ENCODE results near the gene LMBR1. TPM values are rescaled to one million over a fixed set of nuclear protein-coding genes. Genes with fewer than 3 reads are reported as not detected.

LMBR1 gene
- total and polyA plus RNA-seq, 2 of the 4 experiments (the other 2 are of a cell fraction) = 11.9 to 19.9 TPM

GRCh38 chr7:156836443-156836842, 56.5 kb downstream of the LMBR1 start:
- H3K18ac ChIP-seq (ENCODE audit: low read depth, low read length) = no peak overlapping the region
- BruUV-seq (replicated peaks) = no TSS peak
- no peak overlapping the region for H3K9ac ChIP-seq (ENCODE audit: low read depth, low read length)
- CTCF ChIA-PET = no interaction called here
- H2BK120ac ChIP-seq (ENCODE audit: low read depth, low read length) = no peak overlapping the region
- no peak overlapping the region for H3K14ac ChIP-seq (replicated peaks; ENCODE audit: low read depth, low read length)
- no peak overlapping the region for H4K8ac ChIP-seq (ENCODE audit: low read depth in 2 of 2, low read length in 2 of 2)
- H3K56ac ChIP-seq (ENCODE audit: extremely low read depth, insufficient read depth, low read length) = no peak overlapping the region
- no peak overlapping the region for H3K4me3 ChIP-seq (ENCODE audit: insufficient read depth, low read depth, low read length)
- DNase-seq (peak; percentile 73), ATAC-seq (ENCODE audit: low read depth) (peak; percentile 54)
- no peak overlapping the region for H3K27ac ChIP-seq (ENCODE audit: insufficient read depth, low read length)
- POLR2A ChIA-PET (ENCODE audit: unreplicated experiment) = no interaction called here
- no peak overlapping the region for H3K23ac ChIP-seq (ENCODE audit: low read depth, low read length)
- no CpG with 5 or more reads among the region's 3 CpGs for WGBS, 2 experiments (ENCODE audit: extremely low coverage in 2 of 2, insufficient read length in 1 of 2)
- no peak overlapping the region for H2BK15ac ChIP-seq (ENCODE audit: low read depth, low read length)
- peaks cover 4% of the 10 kb centered on the region; the same call in 1 of the 2 replicates for H3K36me3 ChIP-seq (ENCODE audit: control insufficient read depth, insufficient read depth, low read length)
- H4K5ac ChIP-seq (ENCODE audit: low read depth, low read length) = no peak overlapping the region
- H3K27me3 ChIP-seq (ENCODE audit: control insufficient read depth, insufficient read depth, low read length) = no peaks in the 10 kb centered on the region
- H4K91ac ChIP-seq (ENCODE audit: insufficient read depth, low read depth, low read length) = no peak overlapping the region
- H2AK5ac ChIP-seq (ENCODE audit: low read depth, low read length) = no peak overlapping the region
- intact Hi-C loops (cut with micrococcal nuclease) = no loop called here
- peak overlapping the region; percentile 62 for H2BK5ac ChIP-seq (ENCODE audit: low read depth, low read length, poor library complexity, severe bottlenecking)
- peaks cover 6 to 8% of the 10 kb centered on the region in 2 experiments; a peak in 3 of 4 replicates for H3K79me1 ChIP-seq (ENCODE audit: low read depth in 1 of 2, low read length in 2 of 2)
- dilution Hi-C loops (cut with HindIII; ENCODE audit: low sequenced_read_pairs, unreplicated experiment) = no loop called here
- no peak for TF ChIP-seq ELK1 (IDR thresholded peaks at IDR 0.05; ENCODE audit: borderline replicate concordance, low read depth, low read length)
- no peak for TF ChIP-seq CHD1 (IDR thresholded peaks at IDR 0.05; ENCODE audit: low read depth, low read length)
- no peak for TF ChIP-seq MAFK (IDR thresholded peaks at IDR 0.05; ENCODE audit: low read depth, low read length)
- TF ChIP-seq BHLHE40 (IDR thresholded peaks at IDR 0.05; ENCODE audit: low read depth, low read length) = no peak
- no peak for TF ChIP-seq POLR2A (IDR thresholded peaks at IDR 0.05; ENCODE audit: low read depth, low read length)
- no peak for TF ChIP-seq MXI1 (IDR thresholded peaks at IDR 0.05; ENCODE audit: borderline replicate concordance, low read depth, low read length)
- TF ChIP-seq CTCF (conservative IDR thresholded peaks at IDR 0.05; ENCODE audit: low read depth, low read length) = no peak
- TF ChIP-seq SMC3 (IDR thresholded peaks at IDR 0.05; ENCODE audit: low read depth, low read length) = no peak
- no peak for TF ChIP-seq NFE2L2 (IDR thresholded peaks at IDR 0.05; ENCODE audit: low read depth, low read length)
- no peak for TF ChIP-seq MAZ (IDR thresholded peaks at IDR 0.05; ENCODE audit: borderline replicate concordance, low read depth, low read length)
- no peaks in the 10 kb centered on the region for H4K20me1 ChIP-seq (ENCODE audit: insufficient read depth, low read length)
- no peak overlapping the region for H2AFZ ChIP-seq (replicated peaks; ENCODE audit: low read length, poor library complexity)
- H3K4me1 ChIP-seq (ENCODE audit: control insufficient read depth, insufficient read depth, low read length) = peaks cover 6% of the 10 kb centered on the region; the same call in 1 of the 2 replicates
- H3K4me2 ChIP-seq (ENCODE audit: low read depth, low read length) = peak overlapping the region; percentile 64; the same call in 1 of the 2 replicates
- H3K9me3 ChIP-seq (ENCODE audit: control insufficient read depth, insufficient read depth, low read length) = no peaks in the 10 kb centered on the region
- in situ Hi-C loops (cut with MboI; ENCODE audit: low sequenced_read_pairs) = no loop called here
- no peak overlapping the region for H3K4ac ChIP-seq (ENCODE audit: low read depth, low read length)
- no peak overlapping the region for H2AK9ac ChIP-seq (replicated peaks; ENCODE audit: low read depth, low read length, poor library complexity)
- H3K9me1 ChIP-seq (ENCODE audit: insufficient read depth, low read length) = peaks cover 3% of the 10 kb centered on the region; the same call in 1 of the 2 replicates
- H2BK20ac ChIP-seq (ENCODE audit: low read depth, low read length) = no peak overlapping the region

All from IMR-90 (cell line).